Osteoblast (primary cell): ENCODE measurements around the gene ERAP2. TPM values are rescaled to one million over a fixed set of nuclear protein-coding genes. Genes with fewer than 3 reads are reported as not detected.

ENCODE experiments used
- DNase-seq: peaks from one replicate; pipeline ENCODE4 v3.0.0; 2011; ENCODE audit warnings: low spot score, mixed read lengths; ENCODE audit not compliant: insufficient read length; ENCODE audit errors: missing footprints
- H2AFZ ChIP-seq: 2 replicates; pipeline ENCODE4 v1.6.0; 2011; ENCODE audit warnings: mild to moderate bottlenecking, low read length
- H3K27ac ChIP-seq: 2 replicates; pipeline ENCODE4 v1.5.1; 2011; ENCODE audit warnings: mild to moderate bottlenecking, low read depth, low read length, moderate library complexity
- H3K27me3 ChIP-seq: 2 replicates; pipeline ENCODE4 v1.6.0; 2012; ENCODE audit warnings: mild to moderate bottlenecking, control low read depth, inconsistent platforms, low read length, moderate library complexity; ENCODE audit not compliant: insufficient read depth
- H3K36me3 ChIP-seq: 2 replicates; pipeline ENCODE4 v1.5.1; 2011; ENCODE audit warnings: mild to moderate bottlenecking, low read length, control low read depth, moderate library complexity; ENCODE audit not compliant: insufficient read depth
- H3K4me1 ChIP-seq: 2 replicates; pipeline ENCODE4 v1.5.1; 2011; ENCODE audit warnings: mild to moderate bottlenecking, low read length, control low read depth, moderate library complexity; ENCODE audit not compliant: insufficient read depth
- H3K4me2 ChIP-seq: 2 replicates; pipeline ENCODE4 v1.6.0; 2011; ENCODE audit warnings: mild to moderate bottlenecking, low read length; ENCODE audit not compliant: insufficient read depth
- H3K4me3 ChIP-seq: fragments of 200-600 bp; sonication (generic); 3 replicates; pipeline ENCODE4 v1.5.1; 2012; ENCODE audit warnings: mild to moderate bottlenecking, low read length, inconsistent platforms; ENCODE audit not compliant: insufficient read depth
- H3K79me2 ChIP-seq: 2 replicates; pipeline ENCODE4 v1.6.0; 2012; ENCODE audit warnings: mild to moderate bottlenecking, low read length, control low read depth, inconsistent platforms; ENCODE audit not compliant: insufficient read depth
- H3K9me3 ChIP-seq: 2 replicates; pipeline ENCODE4 v1.5.1; 2011; ENCODE audit warnings: low read depth, low read length, control low read depth
- H4K20me1 ChIP-seq: 2 replicates; pipeline ENCODE4 v1.6.0; 2012; ENCODE audit warnings: mild to moderate bottlenecking, low read length, control low read depth; ENCODE audit not compliant: insufficient read depth
- total RNA-seq: library from RNA; depleted of rRNA; stranded (reverse); fragments of >200 nt; gene quantifications from 2 replicates; pipeline ENCODE4 v1.2.3, GENCODE V29; 2012
- TF ChIP-seq, protein P1 (sequence below): IDR thresholded peaks from 2 replicates; pipeline ENCODE4 v1.5.1; 2011; ENCODE audit warnings: mild to moderate bottlenecking, low read depth, low read length, moderate library complexity; ENCODE audit errors: extremely low read depth

The ERAP2 gene
- total RNA-seq, 1 donor: 84.7 TPM

DNA sequence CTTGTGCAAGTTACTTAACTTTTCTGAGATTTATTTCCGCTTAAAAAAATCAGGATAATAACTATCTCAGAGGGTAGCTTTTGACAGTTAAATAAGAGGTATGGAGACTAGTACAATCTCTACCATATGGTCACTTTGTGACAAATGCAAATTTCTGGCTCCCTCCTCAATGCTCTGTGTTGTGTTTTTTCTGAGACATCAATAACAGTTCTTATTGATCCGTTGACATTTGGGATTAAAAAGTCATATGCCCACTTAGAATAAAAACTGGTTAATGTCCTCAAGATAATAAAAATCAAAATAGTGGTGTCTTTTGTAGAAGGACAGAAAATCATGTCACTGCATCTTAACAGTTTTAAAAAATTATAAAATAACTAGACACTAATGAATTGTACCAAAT, 34.8 kb downstream of the ERAP2 start:
- no peak for DNase-seq
- TF ChIP-seq, protein P1, sequence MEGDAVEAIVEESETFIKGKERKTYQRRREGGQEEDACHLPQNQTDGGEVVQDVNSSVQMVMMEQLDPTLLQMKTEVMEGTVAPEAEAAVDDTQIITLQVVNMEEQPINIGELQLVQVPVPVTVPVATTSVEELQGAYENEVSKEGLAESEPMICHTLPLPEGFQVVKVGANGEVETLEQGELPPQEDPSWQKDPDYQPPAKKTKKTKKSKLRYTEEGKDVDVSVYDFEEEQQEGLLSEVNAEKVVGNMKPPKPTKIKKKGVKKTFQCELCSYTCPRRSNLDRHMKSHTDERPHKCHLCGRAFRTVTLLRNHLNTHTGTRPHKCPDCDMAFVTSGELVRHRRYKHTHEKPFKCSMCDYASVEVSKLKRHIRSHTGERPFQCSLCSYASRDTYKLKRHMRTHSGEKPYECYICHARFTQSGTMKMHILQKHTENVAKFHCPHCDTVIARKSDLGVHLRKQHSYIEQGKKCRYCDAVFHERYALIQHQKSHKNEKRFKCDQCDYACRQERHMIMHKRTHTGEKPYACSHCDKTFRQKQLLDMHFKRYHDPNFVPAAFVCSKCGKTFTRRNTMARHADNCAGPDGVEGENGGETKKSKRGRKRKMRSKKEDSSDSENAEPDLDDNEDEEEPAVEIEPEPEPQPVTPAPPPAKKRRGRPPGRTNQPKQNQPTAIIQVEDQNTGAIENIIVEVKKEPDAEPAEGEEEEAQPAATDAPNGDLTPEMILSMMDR: no peak
- Histone ChIP-seq H3K79me2 (no peaks in the 10 kb centered on the region), H2AFZ (no peak overlapping the region), H3K36me3 (no peaks in the 10 kb centered on the region), H3K4me3 (no peak overlapping the region), H3K4me1 (no peaks in the 10 kb centered on the region), H3K9me3 (no peaks in the 10 kb centered on the region), H3K4me2 (no peak overlapping the region), H3K27ac (no peak overlapping the region), H4K20me1 (no peaks in the 10 kb centered on the region), H3K27me3 (no peaks in the 10 kb centered on the region)

DNA sequence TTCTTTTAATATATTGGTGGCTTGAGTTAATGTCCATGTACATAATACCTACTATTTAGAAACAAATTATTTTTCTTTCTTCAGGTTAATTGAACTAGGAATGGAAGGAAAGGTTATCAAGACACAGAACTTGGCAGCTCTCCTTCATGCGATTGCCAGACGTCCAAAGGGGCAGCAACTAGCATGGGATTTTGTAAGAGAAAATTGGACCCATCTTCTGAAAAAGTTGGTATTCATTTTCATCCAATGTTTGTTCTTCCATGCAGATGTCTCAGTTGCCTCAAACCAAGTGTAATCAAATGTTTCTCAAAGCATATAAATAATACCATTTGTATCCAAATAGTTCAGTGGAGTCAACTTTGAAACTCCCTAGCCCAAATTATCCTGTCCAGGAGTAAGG, 36.9 kb downstream of the ERAP2 start:
- H4K20me1 ChIP-seq: no peaks in the 10 kb centered on the region
- no peak overlapping the region for H3K27ac ChIP-seq
- H3K4me2 ChIP-seq: no peak overlapping the region
- H3K27me3 ChIP-seq: no peaks in the 10 kb centered on the region
- H3K79me2 ChIP-seq: no peaks in the 10 kb centered on the region
- H3K36me3 ChIP-seq: no peaks in the 10 kb centered on the region
- no peak overlapping the region for H3K4me3 ChIP-seq
- no peak overlapping the region for H2AFZ ChIP-seq
- TF ChIP-seq, protein P1: no peak
- DNase-seq: no peak
- H3K4me1 ChIP-seq: no peaks in the 10 kb centered on the region
- H3K9me3 ChIP-seq: no peaks in the 10 kb centered on the region

DNA sequence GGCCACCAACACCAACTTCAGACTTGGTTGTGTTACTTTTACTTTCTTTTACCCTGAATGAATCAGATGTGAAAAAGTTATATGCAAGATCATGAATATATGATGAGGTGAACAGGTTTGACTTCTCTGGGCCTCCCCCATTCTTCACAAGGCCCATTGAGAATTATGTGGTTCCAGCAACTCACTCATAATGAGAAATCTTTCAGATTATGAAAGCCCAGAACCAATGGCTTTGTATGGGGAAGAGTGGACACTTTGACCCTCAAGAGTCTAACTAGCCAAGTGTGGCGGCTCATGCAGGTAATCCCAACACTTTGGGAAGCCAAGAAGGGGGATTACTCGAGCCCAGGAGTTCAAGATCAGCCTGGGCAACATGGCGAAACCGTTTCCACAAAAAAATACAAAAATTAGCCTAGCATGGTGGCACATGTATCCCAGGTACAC, 43.5 kb downstream of the ERAP2 start:
- DNase-seq: no peak
- Histone ChIP-seq H3K9me3 (no peaks in the 10 kb centered on the region), H3K36me3 (no peaks in the 10 kb centered on the region), H3K4me1 (peaks cover 6% of the 10 kb centered on the region), H3K79me2 (no peaks in the 10 kb centered on the region), H4K20me1 (no peaks in the 10 kb centered on the region), H3K4me3 (no peak overlapping the region), H2AFZ (no peak overlapping the region), H3K27me3 (no peaks in the 10 kb centered on the region), H3K27ac (no peak overlapping the region), H3K4me2 (no peak overlapping the region)
- TF ChIP-seq, protein P1: no peak

DNA sequence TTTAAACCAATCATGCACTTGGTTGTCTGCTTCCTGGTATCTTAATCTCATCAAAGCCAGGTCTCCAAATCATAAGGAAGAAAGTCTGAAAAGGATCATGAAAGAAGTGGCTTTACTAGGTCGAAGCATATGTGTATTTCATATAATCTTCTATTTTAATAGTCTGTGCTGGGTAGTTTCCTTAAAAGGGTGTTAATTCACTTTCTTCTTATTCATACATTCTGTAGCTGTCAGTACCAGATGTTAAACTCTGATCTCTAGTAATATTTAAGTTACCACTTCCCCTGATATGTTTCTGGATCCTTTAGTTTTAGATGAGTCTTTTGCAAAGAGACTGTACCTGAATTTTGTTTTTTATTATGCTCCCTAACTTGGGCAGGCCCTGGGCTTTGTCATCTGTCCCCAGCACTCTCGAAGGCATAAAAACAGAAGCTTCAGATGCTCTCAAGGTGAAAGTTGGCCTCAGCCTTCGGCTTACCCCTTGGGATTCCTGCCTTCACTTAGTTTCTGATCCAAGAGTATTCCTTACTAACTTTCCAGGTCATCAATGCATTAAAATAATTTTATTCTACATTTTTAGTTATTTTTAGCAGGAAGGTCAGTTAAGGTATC, 44.5 kb downstream of the ERAP2 start:
- no peak overlapping the region for H3K4me2 ChIP-seq
- TF ChIP-seq, protein P1: no peak
- no peaks in the 10 kb centered on the region for H3K79me2 ChIP-seq
- H3K27ac ChIP-seq: peak overlapping the region; percentile 27
- DNase-seq: peak; percentile 46
- no peaks in the 10 kb centered on the region for H3K9me3 ChIP-seq
- no peaks in the 10 kb centered on the region for H3K27me3 ChIP-seq
- H4K20me1 ChIP-seq: no peaks in the 10 kb centered on the region
- peaks cover 6% of the 10 kb centered on the region for H3K4me1 ChIP-seq
- H3K36me3 ChIP-seq: no peaks in the 10 kb centered on the region
- H3K4me3 ChIP-seq: no peak overlapping the region
- H2AFZ ChIP-seq: no peak overlapping the region
